IMR-90 (cell line): ENCODE results near the gene BAD. TPM values are rescaled to one million over a fixed set of nuclear protein-coding genes. Genes with fewer than 3 reads are reported as not detected.
A peak's percentile ranks its signal among the peaks of the same experiment; 100 is the strongest.

Experiments used
- ATAC-seq: fragments of 200-7000 bp; cut with Tn5 transposase; 2 replicates; pipeline ENCODE4 v1.9.1; 2020; ENCODE audit warnings: low read depth, mild to moderate bottlenecking, moderate library complexity
- BruUV-seq: library from RNA; stranded (reverse); fragments of 400-500 nt; replicated peaks from 2 replicates; lab custom pipeline; 2021; lab: Mats Ljungman, UMichigan
- CTCF ChIA-PET: fragments of 300-600 bp; formaldehyde crosslinking; extraction: SDS; loops from one replicate; lab custom pipeline; 2021; ENCODE audit warnings: antibody characterized with exemption; lab: Yijun Ruan, JAX
- POLR2A ChIA-PET: fragments of 300-600 bp; sonication (Branson Sonifier 250); formaldehyde crosslinking; loops from one replicate; lab custom pipeline; 2022; ENCODE audit warnings: antibody characterized with exemption; ENCODE audit not compliant: unreplicated experiment; lab: Charles Lee
- DNase-seq: peaks from one replicate; pipeline ENCODE4 v3.0.0; 2013
- H2AFZ ChIP-seq: replicated peaks from 2 replicates; pipeline ENCODE3; 2013; ENCODE audit warnings: low read length, mild to moderate bottlenecking; ENCODE audit not compliant: poor library complexity
- H2AK5ac ChIP-seq: 2 replicates; pipeline ENCODE4 v1.6.1; 2013; ENCODE audit warnings: low read depth, low read length, inconsistent platforms
- H2AK9ac ChIP-seq: replicated peaks from 2 replicates; pipeline ENCODE3; 2013; ENCODE audit warnings: mild to moderate bottlenecking, low read depth, low read length, moderate library complexity; ENCODE audit not compliant: poor library complexity
- H2BK120ac ChIP-seq: 2 replicates; pipeline ENCODE4 v1.6.1; 2013; ENCODE audit warnings: low read depth, low read length, inconsistent platforms
- H2BK15ac ChIP-seq: 3 replicates; pipeline ENCODE4 v1.6.1; 2013; ENCODE audit warnings: low read depth, low read length, inconsistent platforms
- H2BK20ac ChIP-seq: 2 replicates; pipeline ENCODE4 v1.6.1; 2013; ENCODE audit warnings: low read depth, mild to moderate bottlenecking, inconsistent platforms, low read length, moderate library complexity
- H2BK5ac ChIP-seq: 2 replicates; pipeline ENCODE4 v1.6.1; 2013; ENCODE audit warnings: mild to moderate bottlenecking, low read depth, low read length, inconsistent platforms; ENCODE audit not compliant: poor library complexity, severe bottlenecking
- H3K14ac ChIP-seq: replicated peaks from 2 replicates; pipeline ENCODE4 v1.6.1; 2013; ENCODE audit warnings: low read depth, low read length, inconsistent platforms
- H3K18ac ChIP-seq: 2 replicates; pipeline ENCODE4 v1.6.1; 2013; ENCODE audit warnings: low read depth, low read length, control low read depth
- H3K23ac ChIP-seq: 2 replicates; pipeline ENCODE4 v1.6.1; 2013; ENCODE audit warnings: low read depth, low read length, inconsistent platforms
- H3K27ac ChIP-seq: 2 replicates; pipeline ENCODE4 v1.5.1; 2013; ENCODE audit warnings: mild to moderate bottlenecking, control low read depth, low read length; ENCODE audit not compliant: insufficient read depth
- H3K27me3 ChIP-seq: 2 replicates; pipeline ENCODE4 v1.6.1; 2013; ENCODE audit warnings: low read length; ENCODE audit not compliant: control insufficient read depth, insufficient read depth
- H3K36me3 ChIP-seq: 2 replicates; pipeline ENCODE4 v1.6.1; 2013; ENCODE audit warnings: low read length, mixed read lengths; ENCODE audit not compliant: control insufficient read depth, insufficient read depth
- H3K4ac ChIP-seq: 2 replicates; pipeline ENCODE4 v1.6.1; 2013; ENCODE audit warnings: low read depth, low read length, inconsistent platforms
- H3K4me1 ChIP-seq: 2 replicates; pipeline ENCODE4 v1.6.1; 2013; ENCODE audit warnings: low read length, mixed read lengths; ENCODE audit not compliant: control insufficient read depth, insufficient read depth
- H3K4me2 ChIP-seq: 2 replicates; pipeline ENCODE4 v1.6.1; 2013; ENCODE audit warnings: low read depth, mild to moderate bottlenecking, control low read depth, low read length, moderate library complexity
- H3K4me3 ChIP-seq: 2 replicates; pipeline ENCODE4 v1.5.1; 2013; ENCODE audit warnings: low read depth, mild to moderate bottlenecking, control low read depth, low read length, moderate library complexity; ENCODE audit not compliant: insufficient read depth
- H3K56ac ChIP-seq: 2 replicates; pipeline ENCODE4 v1.6.1; 2013; ENCODE audit warnings: low read length, inconsistent platforms; ENCODE audit not compliant: insufficient read depth; ENCODE audit errors: extremely low read depth
- H3K79me1 ChIP-seq, 2 experiments: 2 replicates each; pipeline ENCODE4 v1.6.1; 2013; ENCODE audit warnings: low read length in 2 of 2, inconsistent platforms in 1 of 2, low read depth in 1 of 2
- H3K9ac ChIP-seq: 2 replicates; pipeline ENCODE4 v1.6.1; 2013; ENCODE audit warnings: low read depth, low read length, control low read depth
- H3K9me1 ChIP-seq: 2 replicates; pipeline ENCODE4 v1.6.1; 2013; ENCODE audit warnings: low read length, inconsistent platforms; ENCODE audit not compliant: insufficient read depth
- H3K9me3 ChIP-seq: 2 replicates; pipeline ENCODE4 v1.6.1; 2013; ENCODE audit warnings: low read length; ENCODE audit not compliant: control insufficient read depth, insufficient read depth
- H4K20me1 ChIP-seq: 2 replicates; pipeline ENCODE4 v1.6.1; 2013; ENCODE audit warnings: low read length, inconsistent platforms; ENCODE audit not compliant: insufficient read depth
- H4K5ac ChIP-seq: 2 replicates; pipeline ENCODE4 v1.6.1; 2013; ENCODE audit warnings: mild to moderate bottlenecking, low read depth, low read length, control low read depth
- H4K8ac ChIP-seq, 2 experiments: 2 replicates each; pipeline ENCODE4 v1.6.1; 2013; ENCODE audit warnings: low read depth in 2 of 2, low read length in 2 of 2, control low read depth in 1 of 2, inconsistent platforms in 1 of 2
- H4K91ac ChIP-seq: 2 replicates; pipeline ENCODE4 v1.6.1; 2013; ENCODE audit warnings: low read depth, low read length, inconsistent platforms; ENCODE audit not compliant: insufficient read depth
- BHLHE40 ChIP-seq: fragments of 150-350 bp; IDR thresholded peaks from 2 replicates; pipeline ENCODE4 v1.6.1; 2016; ENCODE audit warnings: mild to moderate bottlenecking, low read depth, low read length
- CHD1 ChIP-seq: IDR thresholded peaks from 2 replicates; pipeline ENCODE4 v1.6.1; 2012; ENCODE audit warnings: low read depth, low read length, improper control_type of control experiment
- ELK1 ChIP-seq: fragments of 150-350 bp; IDR thresholded peaks from 2 replicates; pipeline ENCODE4 v1.6.1; 2016; ENCODE audit warnings: low read depth, mild to moderate bottlenecking, low read length, moderate library complexity, borderline replicate concordance
- MAFK ChIP-seq: IDR thresholded peaks from 2 replicates; pipeline ENCODE4 v1.6.1; 2012; ENCODE audit warnings: low read depth, low read length, improper control_type of control experiment
- MAZ ChIP-seq: IDR thresholded peaks from 2 replicates; pipeline ENCODE4 v1.6.1; 2012; ENCODE audit warnings: low read depth, mild to moderate bottlenecking, low read length, improper control_type of control experiment, moderate library complexity, borderline replicate concordance
- MXI1 ChIP-seq: IDR thresholded peaks from 2 replicates; pipeline ENCODE4 v1.6.1; 2012; ENCODE audit warnings: low read depth, mild to moderate bottlenecking, low read length, moderate library complexity, borderline replicate concordance
- POLR2A ChIP-seq: IDR thresholded peaks from 2 replicates; pipeline ENCODE4 v1.6.1; 2012; ENCODE audit warnings: mild to moderate bottlenecking, low read depth, low read length
- RFX5 ChIP-seq: IDR thresholded peaks from 2 replicates; pipeline ENCODE4 v1.8.0; 2012; ENCODE audit warnings: low read depth, mild to moderate bottlenecking, low read length, moderate library complexity
- WGBS, 2 experiments: methylation state at CpG; one replicate each; pipeline versions ENCODE4 v1.1.5 to v1.1.7; 2013; ENCODE audit warnings: missing lambda C conversion rate in 2 of 2; ENCODE audit not compliant: insufficient read length in 1 of 2; ENCODE audit errors: extremely low coverage in 2 of 2; 5-methylcytosine and 5-hydroxymethylcytosine counted together
- dilution Hi-C: fragments of 300-500 bp; cut with HindIII; formaldehyde crosslinking; loops from one replicate; pipeline ENCODE4 v1.14.3; 2018; ENCODE audit warnings: low sequenced_read_pairs; ENCODE audit not compliant: unreplicated experiment
- in situ Hi-C: fragments of 300-500 bp; cut with MboI; formaldehyde crosslinking; loops from 3 replicates; pipeline ENCODE4 v1.14.3; 2019; ENCODE audit warnings: low sequenced_read_pairs, inconsistent platforms, mixed read lengths
- intact Hi-C: fragments of 100-400 bp; cut with micrococcal nuclease; formaldehyde crosslinking; loops from 2 replicates; pipeline ENCODE4 v1.10.0; 2022
- polyA plus RNA-seq, 3 experiments: library from polyadenylated mRNA; depleted of rRNA; stranded (reverse); fragments of >200 nt; gene quantifications; 2 replicates each; pipeline ENCODE4 v1.2.3, GENCODE V29; 2012; ENCODE audit warnings: low replicate concordance in 1 of 3
- total RNA-seq: library from RNA; depleted of rRNA; stranded (reverse); fragments of >200 nt; gene quantifications from 2 replicates; pipeline ENCODE4 v1.2.3, GENCODE V29; 2012
- TF ChIP-seq, protein P1 (sequence below): fragments of 150-350 bp; IDR thresholded peaks from 2 replicates; pipeline ENCODE4 v1.6.1; 2017; ENCODE audit warnings: mild to moderate bottlenecking, antibody characterized with exemption, low read length, low read depth
- TF ChIP-seq, protein P2 (sequence below): conservative IDR thresholded peaks from 2 replicates; pipeline ENCODE4 v1.5.1; 2012; ENCODE audit warnings: mild to moderate bottlenecking, low read depth, low read length, improper control_type of control experiment

The BAD gene
- total and polyA plus RNA-seq, 2 of the 4 experiments (the other 2 are of a cell fraction): 30.3 to 68.0 TPM

DNA sequence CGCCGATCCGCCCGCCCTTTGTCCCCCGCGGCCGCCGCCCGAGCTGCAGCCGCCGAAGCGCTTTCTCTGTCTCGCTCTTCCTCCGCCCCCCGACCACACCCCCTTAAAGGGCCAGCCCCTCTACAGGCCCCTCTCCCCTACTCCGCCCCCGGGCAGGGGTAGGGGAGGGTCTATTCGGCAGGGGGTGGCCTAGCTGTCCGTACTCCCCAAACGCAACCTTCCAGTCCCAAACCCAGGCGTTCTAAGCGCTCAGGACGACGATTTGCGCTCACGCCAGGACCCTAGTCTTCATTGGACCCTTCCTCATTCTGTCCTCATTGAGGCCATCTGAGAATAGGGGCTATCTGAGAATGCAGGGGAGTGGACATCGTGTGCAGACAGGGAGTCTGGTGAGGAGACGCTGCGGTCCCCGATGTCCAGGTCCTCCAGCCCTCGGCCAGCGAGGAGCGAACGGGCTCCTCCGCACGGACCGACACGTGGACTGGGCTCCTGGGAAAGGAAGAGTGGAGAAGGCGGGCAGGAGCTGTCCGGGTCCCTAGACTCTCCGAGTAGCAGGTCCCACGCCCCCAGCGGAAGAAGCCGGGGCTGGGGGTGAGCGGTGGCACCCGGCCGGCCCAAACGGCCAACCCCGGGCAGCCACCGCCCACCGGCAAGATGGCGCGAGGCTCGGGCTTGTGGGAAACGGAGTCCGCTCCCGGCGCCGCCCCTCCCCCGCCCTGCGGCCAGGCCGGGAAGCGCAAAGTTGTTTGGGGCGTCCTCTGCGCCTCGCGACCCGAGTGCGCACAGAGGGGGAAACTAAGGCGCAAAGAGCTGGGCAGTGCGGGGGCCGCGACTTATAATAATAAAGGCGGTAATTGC lies 37.4 kb downstream of the BAD start, which contains the start of gene PPP1R14B:
TSS of gene PPP1R14B (minus strand) at position 73 of the 858 bp plus-strand sequence. CDS start 270 bp downstream, outside the sequence.
- BruUV-seq: no TSS peak
- peak; percentile 61 for ATAC-seq

More for the DNA sequence above, 37.4 kb downstream of the BAD start, which contains the start of gene PPP1R14B:
- 3% methylated on average over 27 of the region's 74 CpGs; no CpG with 5 or more reads in 1 of the 2 experiments for WGBS, 2 experiments
- H3K36me3 ChIP-seq: peaks cover 12% of the 10 kb centered on the region
- H3K9me3 ChIP-seq: no peaks in the 10 kb centered on the region
- H4K5ac ChIP-seq: peak within 1 kb of the TSS; percentile 80
- H2BK20ac ChIP-seq: peak within 1 kb of the TSS; percentile 60
- H3K9ac ChIP-seq: peak within 1 kb of the TSS; percentile 93
- ChIA-PET CTCF (interaction anchor here (2.1 kb wide), 1 partner anchor 54 kb away, joined by 7 read pairs; no protein-coding TSS in a partner anchor), POLR2A (interaction anchor here (1.2 kb wide), 1 partner anchor 23 kb away, joined by 3 read pairs; no protein-coding TSS in a partner anchor)
- in situ Hi-C loops: no loop called here
- TF ChIP-seq MXI1 (peak; percentile 93), MAFK (no peak), POLR2A (peak; percentile 72; the same call in 1 of the 2 replicates), BHLHE40 (0 out of 2 replicates have a peak, but pooled peaks have one; percentile 35), MAZ (peak; percentile 60; the same call in 1 of the 2 replicates), ELK1 (no peak), CHD1 (no peak), RFX5 (no peak)
- TF ChIP-seq, protein P1, sequence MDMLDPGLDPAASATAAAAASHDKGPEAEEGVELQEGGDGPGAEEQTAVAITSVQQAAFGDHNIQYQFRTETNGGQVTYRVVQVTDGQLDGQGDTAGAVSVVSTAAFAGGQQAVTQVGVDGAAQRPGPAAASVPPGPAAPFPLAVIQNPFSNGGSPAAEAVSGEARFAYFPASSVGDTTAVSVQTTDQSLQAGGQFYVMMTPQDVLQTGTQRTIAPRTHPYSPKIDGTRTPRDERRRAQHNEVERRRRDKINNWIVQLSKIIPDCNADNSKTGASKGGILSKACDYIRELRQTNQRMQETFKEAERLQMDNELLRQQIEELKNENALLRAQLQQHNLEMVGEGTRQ: peak; percentile 51; the same call in 1 of the 2 replicates
- TF ChIP-seq, protein P2, sequence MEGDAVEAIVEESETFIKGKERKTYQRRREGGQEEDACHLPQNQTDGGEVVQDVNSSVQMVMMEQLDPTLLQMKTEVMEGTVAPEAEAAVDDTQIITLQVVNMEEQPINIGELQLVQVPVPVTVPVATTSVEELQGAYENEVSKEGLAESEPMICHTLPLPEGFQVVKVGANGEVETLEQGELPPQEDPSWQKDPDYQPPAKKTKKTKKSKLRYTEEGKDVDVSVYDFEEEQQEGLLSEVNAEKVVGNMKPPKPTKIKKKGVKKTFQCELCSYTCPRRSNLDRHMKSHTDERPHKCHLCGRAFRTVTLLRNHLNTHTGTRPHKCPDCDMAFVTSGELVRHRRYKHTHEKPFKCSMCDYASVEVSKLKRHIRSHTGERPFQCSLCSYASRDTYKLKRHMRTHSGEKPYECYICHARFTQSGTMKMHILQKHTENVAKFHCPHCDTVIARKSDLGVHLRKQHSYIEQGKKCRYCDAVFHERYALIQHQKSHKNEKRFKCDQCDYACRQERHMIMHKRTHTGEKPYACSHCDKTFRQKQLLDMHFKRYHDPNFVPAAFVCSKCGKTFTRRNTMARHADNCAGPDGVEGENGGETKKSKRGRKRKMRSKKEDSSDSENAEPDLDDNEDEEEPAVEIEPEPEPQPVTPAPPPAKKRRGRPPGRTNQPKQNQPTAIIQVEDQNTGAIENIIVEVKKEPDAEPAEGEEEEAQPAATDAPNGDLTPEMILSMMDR: 0 out of 2 replicates have a peak, but pooled peaks have one; percentile 1
- peaks cover 7 to 37% of the 10 kb centered on the region in 2 experiments; a peak in 3 of 4 replicates for H3K79me1 ChIP-seq
- H2BK5ac ChIP-seq: peak within 1 kb of the TSS; percentile 98
- H3K9me1 ChIP-seq: peaks cover 5% of the 10 kb centered on the region
- H3K4ac ChIP-seq: peak within 1 kb of the TSS; percentile 100
- H3K27me3 ChIP-seq: no peaks in the 10 kb centered on the region
- H4K20me1 ChIP-seq: peaks cover 26% of the 10 kb centered on the region
- H3K27ac ChIP-seq: peak within 1 kb of the TSS; percentile 98
- peak within 1 kb of the TSS; percentile 100 for H3K14ac ChIP-seq
- peak within 1 kb of the TSS; percentile 98 for H4K91ac ChIP-seq
- H2BK120ac ChIP-seq: peak within 1 kb of the TSS; percentile 92
- H2AK5ac ChIP-seq: peak within 1 kb of the TSS; percentile 100
- peak within 1 kb of the TSS; percentile 100 for H3K23ac ChIP-seq
- H3K4me2 ChIP-seq: peak within 1 kb of the TSS; percentile 96
- H2AK9ac ChIP-seq: peak within 1 kb of the TSS; percentile 100
- H2AFZ ChIP-seq: peak within 1 kb of the TSS; percentile 92
- peak within 1 kb of the TSS; percentile 95 for H3K4me3 ChIP-seq
- peak within 1 kb of the TSS; percentile 64 for H3K18ac ChIP-seq
- peak; percentile 80 for DNase-seq
- intact Hi-C loops: no loop called here
- peak within 1 kb of the TSS; percentile 95 for H3K56ac ChIP-seq
- peaks cover 11% of the 10 kb centered on the region for H3K4me1 ChIP-seq
- dilution Hi-C loops: no loop called here
- H2BK15ac ChIP-seq: peak within 1 kb of the TSS; percentile 77; the same call in 1 of the 3 replicates
- peak within 1 kb of the TSS; percentile 97 to 99 for H4K8ac ChIP-seq
